Stimulated activated CD8-positive, alpha-beta memory T cell treated with anti-CD3 and anti-CD28 coated beads, Interleukin-4, amount 100 ng/mL, for 48 hours (primary cell): ENCODE measurements around the gene RNF223.
"Not testable (repeated sequence)": the region's sequence is repeated elsewhere in the genome, so short reads cannot be mapped to it uniquely, and the experiment has no call there.

Experiments used
- DNase-seq: peaks from one replicate; pipeline ENCODE4 v3.0.0-alpha.2; 2020

RNF223 gene

DNA sequence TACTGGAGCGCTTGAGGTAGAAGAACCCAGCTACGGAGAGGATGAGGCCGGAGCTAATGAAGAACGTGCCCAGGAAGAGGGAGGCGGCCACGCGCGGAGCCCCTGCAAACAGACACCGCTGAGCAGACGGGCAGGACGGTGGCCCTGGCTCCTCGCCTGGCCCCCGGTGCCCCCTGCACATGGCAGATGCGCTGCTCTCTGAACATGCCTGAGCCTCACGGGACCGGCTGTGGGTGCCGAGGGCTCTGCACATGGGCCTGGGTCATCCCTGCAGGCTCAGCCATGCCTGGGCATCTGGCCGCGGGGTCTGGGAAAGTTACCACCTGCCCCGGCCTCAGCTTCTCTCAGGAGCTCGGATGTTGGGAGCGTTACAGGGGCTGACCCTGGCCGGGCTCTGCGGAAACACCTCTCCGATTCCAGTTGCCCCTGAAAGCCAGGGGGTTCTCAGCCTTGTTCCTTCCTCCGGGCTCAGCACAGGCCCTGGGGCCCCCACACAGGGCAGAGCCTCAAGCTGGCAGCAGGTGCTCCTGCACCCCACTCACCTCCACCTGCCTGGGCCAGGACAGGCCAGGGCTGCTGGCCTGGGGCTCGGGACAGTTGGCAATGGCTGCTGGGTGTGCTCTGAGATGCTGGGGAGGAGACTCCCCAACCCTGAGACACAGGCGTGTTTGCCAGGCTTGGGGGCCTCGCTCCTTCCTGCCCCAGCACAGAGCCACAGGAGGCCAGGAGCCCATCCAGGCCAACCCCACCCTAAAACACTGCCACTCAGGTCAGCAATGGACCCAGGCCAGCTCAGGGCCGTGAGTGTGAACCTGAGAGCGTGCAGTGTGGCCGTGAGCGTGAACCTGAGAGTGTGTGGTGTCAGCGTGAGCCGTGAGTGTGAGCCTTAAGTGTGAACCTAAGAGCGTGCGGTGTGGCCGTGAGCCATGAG, 12.1 kb upstream of the RNF223 start:
- DNase-seq: no peak

DNA sequence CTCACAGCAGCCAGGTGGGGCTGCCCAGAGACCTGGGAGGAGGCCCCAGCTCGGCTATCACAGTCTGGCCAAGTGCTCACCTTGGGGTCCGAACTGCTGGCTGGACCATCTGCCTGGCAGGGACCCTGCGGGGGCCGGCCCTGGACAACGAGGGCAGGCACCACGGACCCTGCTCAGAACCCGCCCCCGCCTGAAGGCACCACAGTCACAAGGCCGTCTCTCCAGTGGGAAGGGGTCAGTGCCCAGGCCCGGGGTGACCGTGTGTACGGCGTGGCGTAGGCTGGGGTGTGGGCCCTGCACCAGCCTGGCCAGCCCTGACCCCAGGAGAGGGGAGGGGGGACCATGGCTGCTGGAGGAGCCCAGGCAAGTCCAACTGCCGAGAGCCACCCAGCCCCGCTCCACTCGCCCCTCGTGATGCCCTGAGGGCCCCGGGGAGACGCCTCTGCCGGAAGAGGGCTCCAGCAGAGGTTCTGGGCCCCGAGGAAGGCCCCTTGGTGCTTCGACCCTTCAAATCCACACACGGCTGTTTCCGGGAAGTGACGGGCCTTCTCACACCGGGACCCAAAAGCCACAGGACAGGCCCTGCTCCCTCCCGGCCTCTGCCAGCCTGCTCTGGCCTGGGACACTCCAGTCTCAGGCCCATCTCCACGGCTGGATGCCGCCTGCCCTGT, 11.2 kb upstream of the RNF223 start:
- no peak for DNase-seq

GRCh38 chr1:1084372-1085170, 10.5 kb upstream of the RNF223 start:
- DNase-seq: no peak

- DNase-seq: no peak
Measured at GRCh38 chr1:1083416-1084371, 9.6 kb upstream of the RNF223 start.

- no peak for DNase-seq
Measured at GRCh38 chr1:1082776-1083415, 8.8 kb upstream of the RNF223 start.

- DNase-seq: no peak
Measured at GRCh38 chr1:1082239-1082775, 8.2 kb upstream of the RNF223 start.

GRCh38 chr1:1081311-1082238, 7.5 kb upstream of the RNF223 start:
- DNase-seq: no peak

DNA sequence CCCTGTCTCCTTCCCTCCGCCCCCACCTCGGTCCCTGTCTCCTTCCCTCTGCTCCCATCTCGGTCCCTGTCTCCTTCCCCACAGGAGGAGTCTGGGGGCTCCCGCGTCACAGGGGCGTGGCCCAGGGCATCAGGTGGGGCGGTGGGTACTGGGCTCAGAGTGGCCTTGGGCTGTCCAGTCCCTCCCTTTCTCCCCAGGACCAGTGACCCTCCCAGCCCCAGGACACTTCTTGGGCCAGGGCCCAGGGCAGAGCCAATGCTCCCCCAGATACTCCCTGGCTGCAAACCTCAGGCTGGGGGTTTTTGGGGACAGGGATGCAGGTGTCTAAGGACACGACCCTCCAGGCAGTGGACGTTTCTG, 6.8 kb upstream of the RNF223 start:
- DNase-seq: no peak

GRCh38 chr1:1080122-1080757, 6.1 kb upstream of the RNF223 start:
- no peak for DNase-seq

DNA sequence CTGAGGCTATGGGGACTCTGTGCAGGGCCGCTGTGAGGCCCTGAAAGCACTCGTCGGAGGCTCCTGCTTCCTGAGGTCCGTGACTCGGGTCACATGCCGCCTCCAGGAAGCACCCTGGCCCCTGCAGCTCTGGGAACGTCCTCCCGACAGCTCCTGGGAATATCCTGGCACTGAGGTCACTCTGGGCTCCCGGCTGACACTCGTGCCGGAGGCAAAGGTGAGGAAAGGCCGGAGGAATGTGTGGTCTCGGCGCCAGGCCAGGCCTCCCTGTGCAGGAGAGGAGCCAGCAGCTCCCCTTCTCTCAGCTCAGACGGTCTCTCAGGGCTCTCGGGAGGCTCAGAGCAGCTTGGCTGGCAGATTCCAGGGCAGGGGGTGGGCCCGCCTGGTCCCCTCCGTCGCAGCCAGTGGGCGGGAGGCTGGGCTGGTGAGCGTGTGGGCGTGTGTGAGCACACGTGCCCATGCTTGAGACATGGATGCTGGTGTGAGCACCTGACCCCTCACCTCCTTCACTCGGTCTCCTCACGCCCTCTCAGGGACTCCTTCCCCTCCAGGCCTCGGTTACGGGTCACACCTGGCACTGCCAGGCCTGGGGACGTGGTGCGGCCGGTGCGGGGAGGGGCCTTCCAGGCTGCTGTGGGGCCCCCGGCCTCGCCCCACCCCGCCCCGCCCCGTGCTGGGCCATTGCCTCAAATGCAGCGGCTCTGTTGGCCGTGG, 5.5 kb upstream of the RNF223 start:
- peak; percentile 52 for DNase-seq

- DNase-seq: not testable (repeated sequence)
Measured at GRCh38 chr1:1077396-1077795, 3.3 kb upstream of the RNF223 start.

GRCh38 chr1:1075148-1075935, 1.2 kb upstream of the RNF223 start:
- no peak for DNase-seq

- no peak for DNase-seq
Measured at GRCh38 chr1:1074631-1075147, 583 bp upstream of the RNF223 start.

DNA sequence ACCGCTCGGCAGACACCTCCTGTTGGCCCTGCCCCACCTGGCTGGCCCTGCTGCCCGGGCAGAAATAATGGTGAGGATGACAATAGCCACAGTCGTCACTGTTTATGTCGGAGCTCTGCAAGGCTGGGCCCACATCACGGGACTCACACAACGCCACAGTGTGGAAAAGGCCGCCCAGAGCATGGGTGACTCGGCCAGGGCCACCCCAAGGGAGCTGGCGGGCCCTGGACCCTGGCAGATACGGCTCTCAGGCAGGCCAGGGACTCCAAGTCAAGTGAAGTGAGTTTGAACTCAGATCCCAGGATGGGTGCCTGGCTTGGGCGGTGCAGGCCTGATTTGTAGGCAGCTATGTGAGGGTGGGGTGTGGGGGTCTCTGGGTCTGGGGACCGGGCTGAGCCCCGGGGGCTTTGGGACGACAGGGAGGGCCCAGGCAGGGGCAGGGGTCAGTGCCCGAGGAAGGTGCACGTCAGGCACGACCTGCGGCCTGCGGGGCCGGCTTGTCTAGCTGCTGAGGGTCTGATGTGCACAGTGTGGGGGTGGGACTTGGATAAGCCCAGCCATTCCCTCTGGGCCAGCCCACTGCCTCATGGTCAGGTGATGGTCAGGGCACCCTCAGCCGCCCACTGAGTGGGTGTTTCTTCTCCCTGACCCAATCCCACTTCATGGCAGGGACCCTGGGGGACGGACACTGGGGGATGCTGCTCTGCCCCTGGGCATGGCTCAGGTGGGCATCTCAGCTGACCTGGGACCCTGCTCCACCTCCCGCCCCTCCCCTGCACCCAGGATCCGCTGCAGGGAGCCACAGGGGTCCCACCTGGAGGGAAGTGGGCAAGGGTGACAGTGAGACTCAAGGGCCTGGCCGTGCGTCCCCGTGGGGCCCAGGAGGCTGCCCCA, 1.0 kb downstream of the RNF223 start:
- DNase-seq: no peak

DNA sequence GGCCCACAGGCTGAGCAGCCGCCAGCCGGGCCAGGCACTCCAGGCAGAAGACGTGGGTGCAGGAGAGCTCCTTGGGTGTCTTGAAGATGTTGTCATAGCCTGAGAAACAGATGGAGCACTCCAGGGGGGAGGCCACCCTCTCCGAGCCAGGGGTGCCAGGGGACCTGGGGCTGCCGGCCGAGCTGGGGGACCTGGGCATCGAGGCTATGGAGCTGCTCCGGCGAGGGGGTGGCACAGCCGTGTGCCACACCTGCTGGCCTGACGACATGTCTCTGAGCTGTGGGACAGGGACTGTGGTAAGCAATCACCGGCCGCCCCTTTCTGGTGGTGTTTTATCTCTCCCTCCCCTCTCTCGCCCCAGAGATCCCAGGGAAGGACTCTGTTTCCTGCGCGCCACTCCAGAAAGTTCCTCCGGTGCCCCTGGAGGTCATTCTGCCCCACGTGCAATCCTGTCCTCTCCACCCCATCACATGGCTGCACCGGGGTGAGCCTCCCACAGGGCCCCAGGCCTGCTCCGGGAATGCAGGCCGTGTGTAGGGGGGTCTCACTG, 1.7 kb downstream of the RNF223 start:
- no peak for DNase-seq

DNA sequence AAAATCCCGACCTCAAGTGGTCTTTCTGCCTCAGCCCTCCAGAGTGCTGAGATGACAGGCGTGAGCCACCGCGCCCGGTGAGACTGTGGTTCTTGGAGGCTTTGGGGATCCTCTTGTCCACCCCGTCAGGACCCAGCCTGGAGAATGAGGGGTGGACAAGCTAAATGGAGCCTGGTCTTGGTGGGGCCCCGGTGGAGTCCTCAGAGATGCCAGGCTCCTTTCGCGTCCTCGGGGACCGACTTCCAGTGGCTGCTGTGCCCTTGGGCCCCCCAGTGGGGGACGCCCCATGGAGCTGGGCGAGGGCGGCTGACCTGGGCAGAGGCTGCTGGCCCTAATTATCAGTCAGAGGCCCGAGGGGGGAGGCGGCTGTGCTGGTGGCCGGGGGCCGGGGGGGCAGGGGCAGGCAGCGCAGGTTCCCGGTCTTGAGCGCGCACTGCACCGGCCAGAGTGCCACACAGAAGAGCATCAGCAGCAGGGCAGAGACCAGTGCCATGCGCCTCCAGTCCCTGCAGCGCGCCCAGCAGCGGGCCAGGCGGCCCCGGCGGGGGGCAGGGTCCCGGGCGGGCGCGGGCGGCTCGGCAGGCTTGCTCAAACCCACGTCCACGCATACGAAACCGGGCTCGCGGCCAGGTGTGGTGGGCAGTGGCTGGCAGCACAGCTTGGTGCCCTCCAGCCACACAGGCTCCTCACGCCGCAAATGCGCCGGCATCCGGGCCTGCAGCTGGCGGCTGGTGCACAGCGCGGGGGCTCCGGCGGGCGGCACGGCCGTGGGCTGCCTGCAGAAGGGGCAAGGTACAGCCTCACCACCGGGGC, 2.4 kb downstream of the RNF223 start:
- no peak for DNase-seq
